Right lobe of liver (tissue), 4 donors: ENCODE data around the gene IGSF9.

ENCODE experiments used
- POLR2A ChIP-seq: fragments of 450-650 bp; IDR thresholded peaks from one replicate; pipeline ENCODE4 v1.6.1; 2017; ENCODE audit warnings: antibody characterized with exemption, mild to moderate bottlenecking
- TF ChIP-seq, protein P1 (sequence below), 4 donors: fragments of 200-600 bp in 3 of 4; fragments of 450-650 bp in 1 of 4; IDR thresholded peaks; one replicate each; pipeline versions ENCODE4 v1.5.1 to v1.8.0; 2016 to 2022; ENCODE audit warnings: antibody characterized with exemption in 4 of 4, mild to moderate bottlenecking in 2 of 4
- donor health status: DM: no; HTN: no; CAD: no.
- donor health status: DM: no; HTN: no; CAD: no.
- donor health status: DM: no; HTN: yes; CAD: no.

DNA sequence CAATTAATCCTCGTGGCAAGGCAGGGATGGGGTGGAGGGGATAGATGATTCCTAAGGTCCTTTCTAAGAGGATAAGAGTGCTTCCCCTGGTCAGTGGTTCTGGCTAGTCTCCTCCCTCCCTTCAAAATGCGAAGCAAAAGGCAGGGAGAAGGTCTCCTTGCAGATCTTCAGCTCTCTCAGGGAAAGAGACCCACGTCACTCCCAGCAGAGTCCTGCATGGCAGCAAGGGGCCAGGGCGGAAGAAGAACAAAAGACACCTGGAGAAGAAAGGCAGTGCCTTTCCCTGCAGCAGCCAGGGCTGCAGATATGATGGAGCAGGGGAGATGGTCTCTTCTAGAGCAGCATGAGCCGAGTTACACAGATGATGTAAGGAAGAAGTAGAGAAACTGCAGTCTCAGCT is 38.3 kb upstream of the IGSF9 start:
- TF ChIP-seq, protein P1, sequence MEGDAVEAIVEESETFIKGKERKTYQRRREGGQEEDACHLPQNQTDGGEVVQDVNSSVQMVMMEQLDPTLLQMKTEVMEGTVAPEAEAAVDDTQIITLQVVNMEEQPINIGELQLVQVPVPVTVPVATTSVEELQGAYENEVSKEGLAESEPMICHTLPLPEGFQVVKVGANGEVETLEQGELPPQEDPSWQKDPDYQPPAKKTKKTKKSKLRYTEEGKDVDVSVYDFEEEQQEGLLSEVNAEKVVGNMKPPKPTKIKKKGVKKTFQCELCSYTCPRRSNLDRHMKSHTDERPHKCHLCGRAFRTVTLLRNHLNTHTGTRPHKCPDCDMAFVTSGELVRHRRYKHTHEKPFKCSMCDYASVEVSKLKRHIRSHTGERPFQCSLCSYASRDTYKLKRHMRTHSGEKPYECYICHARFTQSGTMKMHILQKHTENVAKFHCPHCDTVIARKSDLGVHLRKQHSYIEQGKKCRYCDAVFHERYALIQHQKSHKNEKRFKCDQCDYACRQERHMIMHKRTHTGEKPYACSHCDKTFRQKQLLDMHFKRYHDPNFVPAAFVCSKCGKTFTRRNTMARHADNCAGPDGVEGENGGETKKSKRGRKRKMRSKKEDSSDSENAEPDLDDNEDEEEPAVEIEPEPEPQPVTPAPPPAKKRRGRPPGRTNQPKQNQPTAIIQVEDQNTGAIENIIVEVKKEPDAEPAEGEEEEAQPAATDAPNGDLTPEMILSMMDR (IDR thresholded peaks at IDR 0.05), result no peak
- no peak for TF ChIP-seq POLR2A
